Keratinocyte (primary cell): ENCODE data around the gene ENTR1.

Source experiments
- CTCF ChIP-seq, 3 experiments: IDR thresholded peaks in 1 of 3; conservative IDR thresholded peaks in 1 of 3; optimal IDR thresholded peaks in 1 of 3; 2 replicates in 2 of 3; 3 replicates in 1 of 3; pipeline versions ENCODE3 to v1.5.1; 2011; ENCODE audit warnings: low read length in 3 of 3, mild to moderate bottlenecking in 3 of 3, moderate library complexity in 2 of 3, control low read depth in 1 of 3, inconsistent platforms in 1 of 3; ENCODE audit not compliant: insufficient read depth in 2 of 3; ENCODE audit errors: extremely low read depth in 1 of 3
- EZH2 ChIP-seq: IDR thresholded peaks from one replicate; pipeline ENCODE4 v1.6.1; 2012; ENCODE audit warnings: inconsistent platforms, mild to moderate bottlenecking, low read length, moderate library complexity

- TF ChIP-seq CTCF (optimal IDR thresholded peaks at IDR 0.05 in 1 of 3, IDR thresholded peaks at IDR 0.05 in 1 of 3, conservative IDR thresholded peaks at IDR 0.05 in 1 of 3; ENCODE audit: extremely low read depth in 1 of 3, insufficient read depth in 2 of 3, low read length in 3 of 3) (no peak), EZH2 (no peak)
Observed at GRCh38 chr9:136379003-136379287, 31.5 kb downstream of the ENTR1 start.
